Thyroid gland (tissue), 4 donors: ENCODE results near the gene PSMG4.

Source experiments
- CTCF ChIP-seq, 6 experiments: fragments of 200-600 bp in 3 of 6; fragments of 450-650 bp in 3 of 6; sonication (generic) in 3 of 6; IDR thresholded peaks; one replicate each; pipeline ENCODE4 v1.5.1; 2016 to 2019; ENCODE audit warnings: antibody characterized with exemption in 6 of 6, mild to moderate bottlenecking in 2 of 6, inconsistent platforms in 1 of 6, moderate library complexity in 1 of 6
- POLR2A ChIP-seq, 2 donors: fragments of 450-650 bp; IDR thresholded peaks; one replicate each; pipeline ENCODE4 v1.6.1; 2017; ENCODE audit warnings: antibody characterized with exemption in 2 of 2, mild to moderate bottlenecking in 2 of 2, moderate library complexity in 1 of 2

DNA sequence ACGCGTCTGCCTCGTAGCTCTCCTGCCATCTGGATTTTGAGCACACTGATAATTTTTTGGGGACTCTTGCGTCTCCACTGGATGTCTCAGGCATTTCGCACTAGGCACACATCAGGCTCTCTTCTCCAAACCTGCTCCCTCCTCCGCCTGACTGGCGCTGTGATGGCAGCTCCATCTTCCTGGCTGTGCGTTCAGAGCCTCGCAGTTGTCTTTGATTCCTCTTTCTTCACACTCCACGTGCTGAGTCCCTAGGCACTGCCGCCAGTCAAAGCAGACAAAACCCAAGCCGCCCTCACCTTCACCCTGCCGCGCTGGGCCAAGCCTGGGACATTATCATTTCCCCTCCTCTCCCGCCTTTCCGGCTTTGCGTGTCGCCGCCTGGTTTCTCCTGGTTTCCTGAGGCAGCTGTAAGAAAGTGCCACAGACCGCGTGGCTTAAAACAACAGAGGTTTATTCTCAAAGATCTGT is 778 bp downstream of the PSMG4 start:
- TF ChIP-seq CTCF (IDR thresholded peaks at IDR 0.05) (no peak), POLR2A (IDR thresholded peaks at IDR 0.05) (no peak)
